WTC11 (cell line): Measurements from ENCODE around the gene SLC16A14. TPM values are rescaled to one million over a fixed set of nuclear protein-coding genes. Genes with fewer than 3 reads are reported as not detected.

Experiments
- ATAC-seq: fragments of 200-7000 bp; cut with Tn5 transposase; 2 replicates; pipeline ENCODE4 v1.10.0; 2021; ENCODE audit warnings: mild to moderate bottlenecking, moderate library complexity
- CTCF ChIA-PET: fragments of 300-600 bp; sonication (Branson Sonifier 250); formaldehyde crosslinking; loops from one replicate; lab custom pipeline; 2021; ENCODE audit warnings: antibody characterized with exemption; lab: Charles Lee
- POLR2A ChIA-PET: fragments of 350-600 bp; sonication (Branson Sonifier 250); formaldehyde crosslinking; loops from one replicate; lab custom pipeline; 2021; ENCODE audit warnings: antibody characterized with exemption; lab: Charles Lee
- DNase-seq: peaks from one replicate; pipeline ENCODE4 v3.0.0; 2021; ENCODE audit warnings: low spot score
- H3K27ac Mint-ChIP-seq: 2 replicates; pipeline ENCODE4 v1.8.0; 2021; ENCODE audit warnings: mixed read lengths
- H3K27me3 Mint-ChIP-seq: 2 replicates; pipeline ENCODE4 v1.8.0; 2021; ENCODE audit warnings: low read depth, mild to moderate bottlenecking, moderate library complexity, mixed read lengths
- H3K36me3 Mint-ChIP-seq: 2 replicates; pipeline ENCODE4 v1.8.0; 2021; ENCODE audit warnings: mixed read lengths
- H3K4me1 Mint-ChIP-seq: 2 replicates; pipeline ENCODE4 v1.8.0; 2022; ENCODE audit warnings: mixed read lengths
- H3K4me3 Mint-ChIP-seq: 2 replicates; pipeline ENCODE4 v1.8.0; 2021; ENCODE audit warnings: mild to moderate bottlenecking, moderate library complexity, mixed read lengths
- H3K9me3 Mint-ChIP-seq: 2 replicates; pipeline ENCODE4 v1.8.0; 2021; ENCODE audit warnings: mixed read lengths
- AR ChIP-seq: fragments of 250-450 bp; sonication (Bioruptor Pico); IDR thresholded peaks from 2 replicates; pipeline ENCODE4 v1.9.0; 2021; ENCODE audit warnings: mild to moderate bottlenecking
- ATF3 ChIP-seq: sonication (generic); formaldehyde crosslinking; conservative IDR thresholded peaks from 2 replicates; pipeline ENCODE4 v1.8.1; 2022; ENCODE audit warnings: mild to moderate bottlenecking, missing genetic modification reagents
- E2F1 ChIP-seq: sonication (generic); formaldehyde crosslinking; IDR thresholded peaks from 2 replicates; pipeline ENCODE4 v1.8.0; 2022; ENCODE audit warnings: mild to moderate bottlenecking, missing genetic modification reagents
- FOXK1 ChIP-seq: sonication (generic); formaldehyde crosslinking; IDR thresholded peaks from 2 replicates; pipeline ENCODE4 v1.8.0; 2022; ENCODE audit warnings: mild to moderate bottlenecking, moderate library complexity, missing genetic modification reagents
- FOXP4 ChIP-seq: sonication (generic); formaldehyde crosslinking; IDR thresholded peaks from 2 replicates; pipeline ENCODE4 v1.8.0; 2022; ENCODE audit warnings: mild to moderate bottlenecking, missing genetic modification reagents
- HMGA2 ChIP-seq: fragments of 250-450 bp; sonication (Bioruptor Pico); IDR thresholded peaks from 2 replicates; pipeline ENCODE4 v1.4.0; 2021; ENCODE audit warnings: mild to moderate bottlenecking, moderate library complexity
- IRF1 ChIP-seq: sonication (generic); formaldehyde crosslinking; IDR thresholded peaks from 2 replicates; pipeline ENCODE4 v1.8.0; 2023; ENCODE audit warnings: missing genetic modification reagents
- JAZF1 ChIP-seq: fragments of 250-450 bp; sonication (Bioruptor Pico); IDR thresholded peaks from 2 replicates; pipeline ENCODE4 v1.9.0; 2021; ENCODE audit warnings: moderate library complexity, mild to moderate bottlenecking, inconsistent platforms
- JUN ChIP-seq: sonication (generic); formaldehyde crosslinking; IDR thresholded peaks from 2 replicates; pipeline ENCODE4 v1.8.0; 2023; ENCODE audit warnings: mild to moderate bottlenecking, missing genetic modification reagents
- MAX ChIP-seq: sonication (generic); formaldehyde crosslinking; IDR thresholded peaks from 2 replicates; pipeline ENCODE4 v1.8.0; 2022; ENCODE audit warnings: mild to moderate bottlenecking, missing genetic modification reagents
- MYBL2 ChIP-seq: sonication (generic); formaldehyde crosslinking; IDR thresholded peaks from 2 replicates; pipeline ENCODE4 v1.8.1; 2023; ENCODE audit warnings: mild to moderate bottlenecking, moderate library complexity, missing genetic modification reagents
- RELA ChIP-seq: sonication (generic); formaldehyde crosslinking; IDR thresholded peaks from 2 replicates; pipeline ENCODE4 v1.8.1; 2022; ENCODE audit warnings: missing genetic modification reagents, mild to moderate bottlenecking, borderline replicate concordance
- RORB ChIP-seq: fragments of 250-450 bp; sonication (Bioruptor Pico); IDR thresholded peaks from 2 replicates; pipeline ENCODE4 v1.9.0; 2021; ENCODE audit warnings: mild to moderate bottlenecking
- TEAD4 ChIP-seq: sonication (generic); formaldehyde crosslinking; IDR thresholded peaks from 2 replicates; pipeline ENCODE4 v1.8.0; 2022; ENCODE audit warnings: mild to moderate bottlenecking, missing genetic modification reagents
- TP53 ChIP-seq: sonication (generic); formaldehyde crosslinking; IDR thresholded peaks from 2 replicates; pipeline ENCODE4 v1.8.1; 2023; ENCODE audit warnings: mild to moderate bottlenecking, missing genetic modification reagents
- ZNF121 ChIP-seq: sonication (generic); formaldehyde crosslinking; IDR thresholded peaks from 2 replicates; pipeline ENCODE4 v1.8.0; 2023; ENCODE audit warnings: missing genetic modification reagents
- ZNF263 ChIP-seq: sonication (generic); formaldehyde crosslinking; IDR thresholded peaks from 2 replicates; pipeline ENCODE4 v1.8.1; 2022; ENCODE audit warnings: low read depth, mild to moderate bottlenecking, moderate library complexity, missing genetic modification reagents
- ZNF396 ChIP-seq: fragments of 250-450 bp; sonication (Bioruptor Pico); IDR thresholded peaks from 2 replicates; pipeline ENCODE4 v1.8.0; 2021; ENCODE audit warnings: mild to moderate bottlenecking, moderate library complexity, borderline replicate concordance
- ZNF532 ChIP-seq: fragments of 250-450 bp; sonication (Bioruptor Pico); IDR thresholded peaks from 2 replicates; pipeline ENCODE4 v1.9.0; 2021; ENCODE audit warnings: mild to moderate bottlenecking, borderline replicate concordance
- total RNA-seq: library from RNA; stranded (reverse); gene quantifications from 3 replicates; pipeline ENCODE4 v1.2.3, GENCODE V29; 2021

SLC16A14 gene
- total RNA-seq, 1 experiment from 2014 or later = 1.7 TPM

- DNase-seq (no peak), ATAC-seq (no peak)
- Mint-ChIP-seq H3K27ac (no peak overlapping the region), H3K4me1 (no peaks in the 10 kb centered on the region), H3K36me3 (peaks cover 14% of the 10 kb centered on the region), H3K4me3 (no peak overlapping the region), H3K9me3 (peaks cover 13% of the 10 kb centered on the region), H3K27me3 (no peaks in the 10 kb centered on the region)
- ChIA-PET CTCF (interaction anchor here (1.0 kb wide), 1 partner anchor 8 kb away, joined by 4 read pairs; the partner anchor contains the start of gene SLC16A14), POLR2A (no interaction called here)
- TF ChIP-seq RELA (CRISPR knock-in tag) = no peak
- TF ChIP-seq TP53 (CRISPR knock-in tag) = no peak
Observed at GRCh38 chr2:230060672-230061293, 7.9 kb downstream of the SLC16A14 start.

- POLR2A ChIA-PET = no interaction called here
- no peak for TF ChIP-seq IRF1
- no peak for TF ChIP-seq HMGA2 (CRISPR knock-in tag)
- TF ChIP-seq ZNF121 (CRISPR knock-in tag) = no peak
- TF ChIP-seq MAX (CRISPR knock-in tag) = no peak
- no peak for TF ChIP-seq ZNF263 (CRISPR knock-in tag)
- no peak for TF ChIP-seq FOXP4 (CRISPR knock-in tag)
- no peak for TF ChIP-seq ZNF396 (CRISPR knock-in tag)
- no peak for TF ChIP-seq TEAD4 (CRISPR knock-in tag)
- no peak for TF ChIP-seq RORB
- no peak for TF ChIP-seq AR (CRISPR knock-in tag)
- no peak for TF ChIP-seq JUN (CRISPR knock-in tag)
- no peak for TF ChIP-seq JAZF1
- TF ChIP-seq FOXK1 = no peak
- no peak for TF ChIP-seq ZNF532 (CRISPR knock-in tag)
- TF ChIP-seq MYBL2 (CRISPR knock-in tag) = no peak
- no peak for TF ChIP-seq ATF3 (CRISPR knock-in tag)
- no peak for TF ChIP-seq E2F1 (CRISPR knock-in tag)
- Mint-ChIP-seq H3K27me3 (no peaks in the 10 kb centered on the region), H3K4me1 (no peaks in the 10 kb centered on the region), H3K36me3 (peaks cover 5% of the 10 kb centered on the region), H3K27ac (no peak overlapping the region), H3K4me3 (no peak overlapping the region), H3K9me3 (peaks cover 2% of the 10 kb centered on the region)
- DNase-seq = no peak
- no peak for ATAC-seq
- CTCF ChIA-PET = interaction anchor here (0.6 to 1.8 kb wide), 2 partner anchors 13 to 100 kb away, joined by 4 to 10 read pairs; no protein-coding TSS in a partner anchor
Observed at GRCh38 chr2:230053753-230054478, 14.8 kb downstream of the SLC16A14 start.
